ENCODE results near the gene CASP1.
A peak's percentile ranks its signal among the peaks of the same experiment; 100 is the strongest.

The CASP1 gene

GRCh38 chr11:105005451-105005845 lies 29.5 kb downstream of the CASP1 start:
- no peak for DNase-seq (ENCODE audit: low read depth)
- TF ChIP-seq MYC (IDR thresholded peaks at IDR 0.05; ENCODE audit: low read depth, low read length) (no peak), MAX (IDR thresholded peaks at IDR 0.05; ENCODE audit: low read depth, low read length) (no peak), CTCF (IDR thresholded peaks at IDR 0.05; ENCODE audit: low read depth, low read length) (no peak), POLR2A (IDR thresholded peaks at IDR 0.05; ENCODE audit: extremely low read depth, insufficient read length) (no peak)
- H3K4me3 ChIP-seq (ENCODE audit: low read depth, low read length) = no peak overlapping the region

GRCh38 chr11:105004021-105004420 lies 30.9 kb downstream of the CASP1 start:
- TF ChIP-seq POLR2A (IDR thresholded peaks at IDR 0.05; ENCODE audit: extremely low read depth, insufficient read length) (no peak), MAX (IDR thresholded peaks at IDR 0.05; ENCODE audit: low read depth, low read length) (no peak), MYC (IDR thresholded peaks at IDR 0.05; ENCODE audit: low read depth, low read length) (no peak), CTCF (IDR thresholded peaks at IDR 0.05; ENCODE audit: low read depth, low read length) (no peak)
- no peak for DNase-seq (ENCODE audit: low read depth)
- no peak overlapping the region for H3K4me3 ChIP-seq (ENCODE audit: low read depth, low read length)

DNA sequence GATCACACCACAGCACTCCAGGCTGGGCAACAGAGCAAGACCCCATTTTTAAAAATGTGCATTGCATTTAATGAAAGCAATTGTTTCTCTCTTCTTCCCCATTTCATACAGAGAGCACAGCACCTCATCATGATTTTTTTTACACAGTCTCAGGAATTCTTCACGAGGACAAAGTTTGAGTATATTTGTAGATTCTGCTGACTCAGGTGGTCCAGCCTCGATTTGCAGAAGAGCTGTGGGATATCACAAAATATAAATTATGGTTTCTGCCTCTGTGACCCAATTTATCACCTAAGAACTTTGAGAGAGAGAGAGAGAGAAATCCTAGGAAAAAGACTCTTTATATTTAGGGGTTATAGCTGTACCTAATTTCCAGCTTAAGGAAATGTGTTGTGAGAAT lies 31.8 kb downstream of the CASP1 start:
- TF ChIP-seq MYC (IDR thresholded peaks at IDR 0.05; ENCODE audit: low read depth, low read length) = no peak
- H3K4me3 ChIP-seq (ENCODE audit: low read depth, low read length) = no peak overlapping the region
- no peak for DNase-seq (ENCODE audit: low read depth)

DNA sequence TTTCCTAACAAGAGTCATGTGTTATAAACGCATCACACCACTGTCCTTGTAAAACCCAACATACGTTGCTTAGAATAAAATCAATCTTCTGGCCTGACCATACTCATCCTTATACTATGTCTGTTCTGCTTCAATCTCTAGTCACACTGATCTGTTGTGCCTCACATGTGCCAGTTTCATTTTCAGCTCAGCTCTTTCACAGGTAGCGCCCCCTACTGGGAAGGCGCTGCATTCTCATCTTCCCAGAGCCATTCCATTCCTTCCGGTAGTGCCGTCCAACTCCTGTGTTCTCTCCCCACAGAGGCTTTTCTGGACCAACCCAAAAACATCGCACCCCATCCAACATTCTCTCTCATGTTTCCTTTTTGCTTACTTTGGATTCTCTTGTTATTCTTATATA lies 34.1 kb downstream of the CASP1 start:
- peak; percentile 62 for DNase-seq (ENCODE audit: low read depth)
- no peak for TF ChIP-seq POLR2A (IDR thresholded peaks at IDR 0.05; ENCODE audit: extremely low read depth, insufficient read length)
- TF ChIP-seq MAX (IDR thresholded peaks at IDR 0.05; ENCODE audit: low read depth, low read length) = peak; percentile 83
- TF ChIP-seq CTCF (IDR thresholded peaks at IDR 0.05; ENCODE audit: low read depth, low read length) = peak; percentile 90
- peak; percentile 74 for TF ChIP-seq MYC (IDR thresholded peaks at IDR 0.05; ENCODE audit: low read depth, low read length)
- no peak overlapping the region for H3K4me3 ChIP-seq (ENCODE audit: low read depth, low read length)

GRCh38 chr11:105000167-105000566 lies 34.8 kb downstream of the CASP1 start:
- TF ChIP-seq POLR2A (IDR thresholded peaks at IDR 0.05; ENCODE audit: extremely low read depth, insufficient read length) (no peak), MYC (IDR thresholded peaks at IDR 0.05; ENCODE audit: low read depth, low read length) (no peak), MAX (IDR thresholded peaks at IDR 0.05; ENCODE audit: low read depth, low read length) (no peak), CTCF (IDR thresholded peaks at IDR 0.05; ENCODE audit: low read depth, low read length) (peak; percentile 21)
- peak; percentile 41 for DNase-seq (ENCODE audit: low read depth)
- no peak overlapping the region for H3K4me3 ChIP-seq (ENCODE audit: low read depth, low read length)

DNA sequence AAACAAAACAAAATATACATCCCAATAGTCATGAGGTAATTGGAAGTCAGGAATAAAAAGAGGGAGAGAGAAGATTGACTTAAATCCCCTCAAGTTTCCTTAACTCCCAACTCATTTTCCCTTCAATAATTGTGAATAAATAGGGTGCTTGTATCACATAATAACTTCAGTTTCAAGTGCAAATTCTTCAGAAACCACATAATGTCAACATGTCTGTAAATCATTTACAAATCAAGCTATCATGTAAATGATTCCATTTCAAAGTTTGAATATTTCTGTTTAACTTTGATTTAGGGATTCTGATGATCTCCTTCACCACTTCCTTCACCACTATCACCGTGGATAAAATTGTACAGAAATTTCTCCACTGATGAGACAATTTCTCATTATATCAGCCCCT lies 35.2 kb downstream of the CASP1 start:
- TF ChIP-seq MAX (IDR thresholded peaks at IDR 0.05; ENCODE audit: low read depth, low read length) (no peak), POLR2A (IDR thresholded peaks at IDR 0.05; ENCODE audit: extremely low read depth, insufficient read length) (no peak)
- DNase-seq (ENCODE audit: low read depth) = no peak
- no peak overlapping the region for H3K4me3 ChIP-seq (ENCODE audit: low read depth, low read length)

- no peak for TF ChIP-seq POLR2A (IDR thresholded peaks at IDR 0.05; ENCODE audit: extremely low read depth, insufficient read length)
- no peak for TF ChIP-seq CTCF (IDR thresholded peaks at IDR 0.05; ENCODE audit: low read depth, low read length)
- TF ChIP-seq MAX (IDR thresholded peaks at IDR 0.05; ENCODE audit: low read depth, low read length) = no peak
- TF ChIP-seq MYC (IDR thresholded peaks at IDR 0.05; ENCODE audit: low read depth, low read length) = no peak
- no peak for DNase-seq (ENCODE audit: low read depth)
- H3K4me3 ChIP-seq (ENCODE audit: low read depth, low read length) = no peak overlapping the region
Measured at GRCh38 chr11:104997288-104997687, 37.7 kb downstream of the CASP1 start.

Data from NB4 (cell line).